Measurements from ENCODE around the gene RDH16.
"Not testable (repeated sequence)": the region's sequence is repeated elsewhere in the genome, so short reads cannot be mapped to it uniquely, and the experiment has no call there.

The RDH16 gene

DNA sequence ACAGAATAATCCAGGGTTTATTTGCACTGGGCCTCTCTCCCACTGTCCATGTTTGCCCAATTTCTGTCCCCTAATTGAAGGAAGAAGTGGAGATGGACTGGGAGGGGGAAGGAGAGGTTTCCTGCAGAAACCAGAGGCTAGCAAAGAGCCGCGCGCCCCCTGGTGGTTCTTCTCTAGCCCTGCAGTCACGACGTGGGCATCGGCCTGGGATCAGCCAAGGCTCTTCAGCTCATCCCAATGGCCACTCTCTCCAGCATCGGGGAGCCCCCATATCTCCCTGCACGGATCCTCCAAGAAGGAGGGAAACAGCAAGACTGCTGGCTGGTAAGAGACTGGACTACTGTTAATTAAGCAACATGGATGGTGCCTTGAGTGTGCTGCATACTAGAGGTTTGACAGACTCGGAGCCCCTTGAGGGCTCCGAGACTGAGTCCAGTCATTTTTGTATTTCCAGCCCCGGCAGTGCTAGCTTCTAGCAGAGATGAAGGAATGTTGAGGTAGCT, 30.2 kb upstream of the RDH16 start:
- FAIRE-seq: peak; percentile 75
- DNase-seq (ENCODE audit: insufficient read length): no peak
- TF ChIP-seq POLR2A (IDR thresholded peaks at IDR 0.05; ENCODE audit: low read depth, low read length): no peak
- TF ChIP-seq POLR2AphosphoS5 (IDR thresholded peaks at IDR 0.05; ENCODE audit: low read depth, low read length): no peak
- TF ChIP-seq TAF1 (IDR thresholded peaks at IDR 0.05; ENCODE audit: borderline replicate concordance, low read depth, low read length): no peak

DNA sequence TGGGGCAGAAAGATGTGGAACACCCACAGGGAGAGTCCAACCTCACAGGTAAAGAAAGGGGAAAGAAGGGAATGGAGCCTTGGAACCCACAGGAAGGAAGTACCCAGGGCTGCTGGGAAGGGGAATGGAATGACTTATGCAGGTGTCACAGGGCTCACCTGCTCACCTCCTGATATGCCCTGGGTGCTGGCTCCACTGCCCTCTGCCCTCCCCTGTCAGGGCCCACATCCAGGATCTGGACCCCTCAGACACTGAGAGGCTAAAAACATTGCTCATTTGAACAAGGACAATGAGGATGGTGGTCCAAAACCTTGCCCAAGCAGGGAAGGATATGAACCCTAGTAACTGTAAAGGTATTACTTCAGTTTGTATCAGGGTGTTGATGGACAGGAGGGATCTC, 29.6 kb upstream of the RDH16 start:
- FAIRE-seq (no peak), DNase-seq (ENCODE audit: insufficient read length) (no peak)
- TF ChIP-seq TAF1 (IDR thresholded peaks at IDR 0.05; ENCODE audit: borderline replicate concordance, low read depth, low read length) (no peak), POLR2A (IDR thresholded peaks at IDR 0.05; ENCODE audit: low read depth, low read length) (no peak), POLR2AphosphoS5 (IDR thresholded peaks at IDR 0.05; ENCODE audit: low read depth, low read length) (no peak)

DNA sequence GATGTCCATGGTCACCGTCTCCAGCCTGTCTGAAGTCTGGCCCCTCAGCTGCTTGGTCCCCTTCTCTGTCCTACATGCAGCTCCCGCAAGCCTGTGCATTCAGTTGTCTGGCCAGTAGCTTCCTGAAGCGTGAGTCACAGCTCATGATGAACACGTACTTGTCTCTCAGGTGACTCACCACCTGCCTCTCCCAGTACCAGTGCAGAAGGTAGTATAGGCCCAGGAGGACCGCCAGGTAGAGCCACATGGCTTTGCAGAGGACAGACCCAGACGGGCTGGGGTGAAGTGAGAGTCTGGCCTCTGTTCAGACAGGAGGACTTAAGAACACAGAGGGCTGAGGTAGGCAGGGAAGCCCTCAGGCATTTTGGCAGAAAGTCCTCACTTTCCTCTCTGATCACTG, 28.3 kb upstream of the RDH16 start:
- not testable (repeated sequence) for DNase-seq (ENCODE audit: insufficient read length)

DNA sequence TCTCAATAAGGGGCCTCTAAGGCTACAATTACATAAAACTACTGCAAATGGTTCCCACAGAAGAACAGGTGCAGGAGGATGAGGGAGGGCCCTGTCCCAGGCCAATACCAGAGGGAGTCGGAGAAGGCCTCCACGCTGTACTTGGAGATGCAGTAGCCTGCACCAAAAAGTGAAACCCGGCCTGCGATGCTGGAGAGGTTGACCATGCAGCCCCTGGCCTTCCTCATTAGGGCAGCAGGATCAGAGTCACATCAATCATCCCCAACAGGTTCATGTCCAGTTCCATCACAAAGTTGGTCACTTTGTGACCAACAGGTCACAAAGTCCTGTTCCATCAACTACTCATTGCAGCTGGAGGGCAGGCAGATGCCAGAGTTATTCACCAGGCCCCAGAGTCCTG, 26.0 kb upstream of the RDH16 start:
- FAIRE-seq (no peak), DNase-seq (ENCODE audit: insufficient read length) (no peak)
- TF ChIP-seq POLR2AphosphoS5 (IDR thresholded peaks at IDR 0.05; ENCODE audit: low read depth, low read length) (no peak), TAF1 (IDR thresholded peaks at IDR 0.05; ENCODE audit: borderline replicate concordance, low read depth, low read length) (no peak), POLR2A (IDR thresholded peaks at IDR 0.05; ENCODE audit: low read depth, low read length) (no peak)

More for the DNA sequence above, 28.3 kb upstream of the RDH16 start:
- FAIRE-seq: not testable (repeated sequence)

DNA sequence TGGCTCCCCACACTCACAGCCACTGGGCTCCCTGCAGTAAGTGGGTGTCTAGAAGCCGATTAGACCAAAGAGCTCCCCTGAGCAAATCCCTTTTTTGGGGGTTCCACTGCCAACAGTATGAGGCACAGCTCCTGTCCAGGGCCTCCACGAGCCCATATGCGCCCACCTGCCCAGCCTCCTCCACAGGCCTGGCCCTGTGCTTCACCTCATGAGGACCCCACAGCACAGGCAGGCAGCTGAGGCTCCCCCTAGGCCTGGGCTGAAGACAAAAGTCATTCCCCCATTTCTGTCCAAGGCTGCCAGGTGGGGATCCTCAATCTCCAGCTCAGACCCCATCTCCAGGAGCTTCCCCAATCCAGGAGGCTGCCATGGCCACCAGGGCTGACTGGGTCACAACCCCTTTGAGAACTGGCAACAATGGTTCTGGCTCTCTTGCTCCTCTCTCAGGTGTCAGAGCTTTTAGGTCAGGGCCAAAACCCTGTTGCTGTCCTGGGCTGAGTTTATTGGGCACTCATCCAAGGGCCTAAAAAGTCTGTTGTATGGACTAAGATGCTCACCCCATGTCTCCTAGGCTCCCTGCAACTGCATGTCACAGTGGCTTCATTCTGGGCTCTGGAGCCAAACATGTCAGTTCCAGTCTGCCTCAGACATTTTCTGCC, 25.3 kb upstream of the RDH16 start:
- not testable (repeated sequence) for FAIRE-seq; DNase-seq (ENCODE audit: insufficient read length)

DNA sequence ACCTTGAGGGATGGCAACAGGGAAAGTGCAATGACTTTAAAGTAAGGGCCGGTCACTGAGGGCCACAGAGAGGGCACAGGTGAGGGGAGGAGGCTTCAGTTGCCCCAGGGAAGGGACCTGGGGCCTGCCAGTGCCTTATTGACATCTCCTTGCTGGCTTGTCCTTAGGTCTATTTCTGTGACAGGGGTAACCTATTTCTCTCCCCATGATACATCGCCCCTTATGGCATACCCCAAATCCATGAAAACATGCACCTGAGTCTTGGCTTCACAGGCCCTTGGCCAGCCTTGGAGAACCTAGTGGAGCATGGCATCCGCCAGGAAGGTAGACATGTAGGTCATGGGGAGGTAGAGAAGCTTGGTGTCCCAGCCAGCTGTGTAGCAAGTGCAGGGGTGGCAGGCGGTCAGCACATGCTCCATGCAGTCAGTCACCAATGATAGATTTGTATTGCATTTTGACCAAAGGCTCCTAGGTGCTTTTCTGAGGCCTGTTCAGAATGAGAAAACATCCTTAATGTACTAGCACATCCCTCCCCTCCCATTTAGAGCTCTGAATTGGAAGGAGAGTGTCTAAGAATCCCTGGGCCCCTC, 23.6 kb upstream of the RDH16 start:
- no peak for TF ChIP-seq TAF1 (IDR thresholded peaks at IDR 0.05; ENCODE audit: borderline replicate concordance, low read depth, low read length)
- no peak for FAIRE-seq
- DNase-seq (ENCODE audit: insufficient read length): no peak

DNA sequence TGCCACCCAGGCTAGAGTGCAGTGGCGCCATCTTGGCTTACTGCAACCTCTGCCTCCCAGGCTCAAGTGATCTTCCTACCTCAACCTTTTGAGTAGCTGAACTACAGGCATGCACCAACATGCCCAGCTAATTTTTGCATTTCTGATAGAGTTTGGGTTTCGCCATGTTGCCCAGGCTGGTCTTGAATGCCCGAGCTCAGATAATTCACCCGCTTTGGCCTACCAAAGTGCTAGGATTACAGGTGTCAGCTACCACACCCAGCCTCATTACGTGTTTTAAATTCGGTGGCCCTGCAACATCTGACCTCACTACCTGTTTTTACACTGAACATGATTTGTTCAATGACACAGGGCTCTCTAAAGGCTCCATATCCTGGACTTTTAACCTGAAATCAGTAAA, 22.9 kb upstream of the RDH16 start:
- no peak for TF ChIP-seq POLR2A (IDR thresholded peaks at IDR 0.05; ENCODE audit: low read depth, low read length)
- no peak for TF ChIP-seq POLR2AphosphoS5 (IDR thresholded peaks at IDR 0.05; ENCODE audit: low read depth, low read length)
- no peak for TF ChIP-seq TAF1 (IDR thresholded peaks at IDR 0.05; ENCODE audit: borderline replicate concordance, low read depth, low read length)
- no peak for DNase-seq (ENCODE audit: insufficient read length)
- no peak for FAIRE-seq

DNA sequence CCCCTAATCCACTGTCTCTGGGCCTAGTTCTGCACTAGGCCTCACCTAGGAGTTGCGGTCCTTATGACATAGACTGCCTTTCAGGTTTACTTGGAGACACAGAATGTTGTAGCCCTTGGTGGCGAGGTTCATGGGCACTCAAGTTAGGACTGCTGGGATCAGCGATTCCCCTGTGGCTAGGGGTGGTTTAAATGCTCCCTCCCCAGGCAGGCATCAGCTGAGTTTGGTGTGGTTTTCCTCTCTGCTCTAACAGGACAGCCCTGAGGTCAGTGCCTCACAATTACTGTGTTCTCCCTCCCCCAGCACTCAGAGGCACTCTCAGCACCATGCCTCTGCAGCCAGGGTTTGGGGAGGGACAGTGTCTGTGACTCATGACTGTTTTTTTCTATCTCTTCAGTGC, 22.2 kb upstream of the RDH16 start:
- DNase-seq (ENCODE audit: insufficient read length) (no peak), FAIRE-seq (no peak)

DNA sequence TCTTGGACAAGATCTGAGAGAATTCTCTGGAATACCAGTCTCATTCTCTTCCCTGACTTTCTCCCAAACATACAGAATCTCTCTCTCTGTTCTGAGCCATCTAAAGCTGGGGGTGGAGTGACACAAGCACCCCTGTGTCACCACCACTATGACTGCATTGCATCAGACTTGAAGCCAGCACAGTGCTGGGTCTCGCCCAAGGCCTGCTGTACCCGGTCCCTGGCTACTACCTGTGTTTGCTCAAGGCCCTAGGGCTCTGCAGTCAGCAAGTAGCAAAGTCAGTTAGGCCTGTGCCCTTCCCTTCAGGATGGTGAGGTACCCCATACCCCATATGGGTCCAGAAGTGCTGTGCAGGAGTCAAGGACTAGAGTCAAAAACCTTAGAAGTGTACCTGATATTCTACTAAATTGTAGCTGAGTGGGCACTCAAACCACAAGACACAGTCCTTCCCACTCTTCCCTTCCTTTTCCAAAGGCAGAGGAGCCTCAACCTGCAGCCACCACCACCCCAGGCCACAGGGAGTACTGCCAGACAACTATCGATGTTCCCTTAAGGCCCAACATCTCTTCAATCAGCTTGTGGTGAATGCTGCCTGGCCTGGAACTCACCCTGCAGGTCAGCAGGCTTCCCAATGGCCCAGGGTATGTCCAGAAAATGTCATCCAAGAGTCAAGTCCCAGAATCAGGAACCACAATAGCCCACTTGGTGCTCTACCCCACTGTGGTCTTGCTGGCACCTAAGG, 21.2 kb upstream of the RDH16 start:
- DNase-seq (ENCODE audit: insufficient read length) (no peak), FAIRE-seq (no peak)
- TF ChIP-seq POLR2AphosphoS5 (IDR thresholded peaks at IDR 0.05; ENCODE audit: low read depth, low read length) (no peak), TAF1 (IDR thresholded peaks at IDR 0.05; ENCODE audit: borderline replicate concordance, low read depth, low read length) (no peak)

More for the DNA sequence above, 22.2 kb upstream of the RDH16 start:
- TF ChIP-seq POLR2AphosphoS5 (IDR thresholded peaks at IDR 0.05; ENCODE audit: low read depth, low read length) (no peak), POLR2A (IDR thresholded peaks at IDR 0.05; ENCODE audit: low read depth, low read length) (no peak), TAF1 (IDR thresholded peaks at IDR 0.05; ENCODE audit: borderline replicate concordance, low read depth, low read length) (no peak)

DNA sequence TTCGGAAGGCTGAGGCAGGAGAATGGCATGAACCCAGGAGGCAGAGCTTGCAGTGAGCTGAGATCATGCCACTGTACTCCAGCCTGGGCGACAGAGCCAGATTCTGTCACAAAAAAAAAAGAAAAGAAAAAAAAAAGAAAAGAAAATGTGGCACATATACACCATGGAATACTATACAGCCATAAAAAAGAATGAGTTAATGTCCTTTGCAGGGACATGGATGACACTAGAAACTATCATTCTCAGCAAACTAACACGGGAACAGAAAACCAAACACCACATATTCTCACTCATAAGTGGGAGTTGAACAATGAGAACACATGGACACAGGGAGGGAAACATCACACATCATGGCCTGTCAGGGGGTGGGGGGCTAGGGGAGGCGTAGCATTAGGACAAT, 20.0 kb upstream of the RDH16 start:
- DNase-seq (ENCODE audit: insufficient read length); FAIRE-seq: not testable (repeated sequence)

DNA sequence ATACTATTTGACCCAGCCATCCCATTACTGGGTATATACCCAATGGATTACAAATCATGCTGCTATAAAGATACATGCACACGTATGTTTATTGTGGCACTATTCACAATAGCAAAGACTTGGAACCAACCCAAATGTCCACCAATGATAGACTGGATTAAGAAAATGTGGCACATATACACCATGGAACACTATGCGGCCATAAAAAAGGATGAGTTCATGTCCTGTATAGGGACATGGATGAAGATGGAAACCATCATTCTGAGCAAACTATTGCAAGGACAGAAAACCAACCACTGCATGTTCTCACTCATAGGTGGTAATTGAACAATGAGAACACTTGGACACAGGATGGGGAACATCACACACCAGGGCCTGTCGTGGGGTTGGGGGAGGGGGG, 16.8 kb upstream of the RDH16 start:
- not testable (repeated sequence) for DNase-seq (ENCODE audit: insufficient read length); FAIRE-seq

DNA sequence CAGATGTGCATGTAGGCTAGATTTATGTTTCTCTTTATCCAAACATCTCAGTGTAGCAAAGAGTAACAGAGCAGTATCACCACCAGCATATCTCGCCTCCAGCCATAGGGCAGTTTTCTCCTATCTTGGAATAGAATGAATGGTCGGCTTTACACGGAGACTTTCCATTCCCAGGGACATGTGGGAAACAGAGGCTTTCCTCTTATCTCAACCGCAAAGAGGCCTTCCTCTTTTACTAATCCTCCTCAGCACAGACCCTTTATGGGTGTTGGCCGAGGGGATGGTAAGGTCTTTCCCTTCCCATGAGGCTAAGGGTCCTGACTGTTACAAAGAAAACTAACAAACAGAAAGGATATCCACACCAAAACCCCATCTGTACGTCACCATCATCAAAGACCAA, 11.5 kb upstream of the RDH16 start:
- not testable (repeated sequence) for FAIRE-seq

DNA sequence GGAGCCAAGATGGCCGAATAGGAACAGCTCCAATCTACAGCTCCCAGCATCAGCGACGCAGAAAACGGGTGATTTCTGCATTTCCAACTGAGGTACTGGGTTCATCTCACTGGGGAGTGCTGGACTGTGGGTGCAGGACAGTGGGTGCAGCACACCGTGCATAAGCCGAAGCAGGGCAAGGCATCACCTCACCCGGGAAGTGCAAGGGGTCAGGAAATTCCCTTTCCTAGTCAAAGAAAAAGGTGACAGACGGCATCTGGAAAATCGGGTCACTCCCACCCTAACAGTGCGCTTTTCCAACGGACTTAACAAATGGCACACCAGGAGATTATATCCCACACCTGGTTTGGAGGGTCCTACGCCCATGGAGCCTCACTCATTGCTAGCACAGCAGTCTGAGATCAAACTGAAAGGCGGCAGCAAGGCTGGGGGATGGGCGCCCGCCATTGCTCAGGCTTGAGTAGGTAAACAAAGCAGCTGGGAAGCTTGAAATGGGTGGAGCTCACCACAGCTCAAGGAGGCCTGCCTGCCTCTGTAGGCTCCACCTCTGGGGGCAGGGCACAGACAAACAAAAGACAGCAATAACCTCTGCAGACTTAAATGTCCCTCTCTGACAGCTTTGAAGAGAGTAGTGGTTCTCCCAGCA, 8.7 kb upstream of the RDH16 start:
- not testable (repeated sequence) for FAIRE-seq; DNase-seq (ENCODE audit: insufficient read length)

More for the DNA sequence above, 11.5 kb upstream of the RDH16 start:
- DNase-seq (ENCODE audit: insufficient read length): not testable (repeated sequence)

DNA sequence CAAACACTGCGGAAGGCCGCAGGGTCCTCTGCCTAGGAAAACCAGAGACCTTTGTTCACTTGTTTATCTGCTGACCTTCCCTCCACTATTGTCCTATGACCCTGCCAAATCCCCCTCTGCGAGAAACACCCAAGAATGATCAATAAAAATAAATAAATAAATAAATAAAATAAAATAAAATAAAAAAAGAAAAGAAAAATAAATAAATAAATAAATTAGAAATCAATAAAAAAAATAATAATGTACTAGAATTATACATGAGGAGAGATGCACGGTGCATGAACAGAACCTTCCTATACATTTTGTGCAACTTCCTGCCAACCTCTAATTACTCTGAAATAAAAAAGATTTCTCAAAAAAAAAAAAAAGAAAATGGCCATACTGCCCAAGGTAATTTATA, 7.7 kb upstream of the RDH16 start:
- FAIRE-seq: not testable (repeated sequence)

DNA sequence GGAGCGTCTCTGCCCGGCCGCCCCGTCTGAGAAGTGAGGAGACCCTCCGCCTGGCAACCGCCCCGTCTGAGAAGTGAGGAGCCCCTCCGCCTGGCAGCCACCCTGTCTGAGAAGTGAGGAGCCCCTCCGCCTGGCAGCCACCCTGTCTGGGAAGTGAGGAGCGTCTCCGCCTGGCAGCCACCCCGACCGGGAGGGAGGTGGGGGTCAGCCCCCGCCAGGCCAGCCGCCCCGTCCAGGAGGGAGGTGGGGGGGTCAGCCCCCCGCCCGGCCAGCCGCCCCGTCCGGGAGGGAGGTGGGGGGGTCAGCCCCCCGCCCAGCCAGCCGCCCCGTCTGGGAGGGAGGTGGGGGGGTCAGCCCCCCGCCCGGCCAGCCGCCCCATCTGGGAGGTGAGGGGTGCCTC, 6.1 kb upstream of the RDH16 start:
- FAIRE-seq; DNase-seq (ENCODE audit: insufficient read length): not testable (repeated sequence)

More for the DNA sequence above, 7.7 kb upstream of the RDH16 start:
- DNase-seq (ENCODE audit: insufficient read length): not testable (repeated sequence)

DNA sequence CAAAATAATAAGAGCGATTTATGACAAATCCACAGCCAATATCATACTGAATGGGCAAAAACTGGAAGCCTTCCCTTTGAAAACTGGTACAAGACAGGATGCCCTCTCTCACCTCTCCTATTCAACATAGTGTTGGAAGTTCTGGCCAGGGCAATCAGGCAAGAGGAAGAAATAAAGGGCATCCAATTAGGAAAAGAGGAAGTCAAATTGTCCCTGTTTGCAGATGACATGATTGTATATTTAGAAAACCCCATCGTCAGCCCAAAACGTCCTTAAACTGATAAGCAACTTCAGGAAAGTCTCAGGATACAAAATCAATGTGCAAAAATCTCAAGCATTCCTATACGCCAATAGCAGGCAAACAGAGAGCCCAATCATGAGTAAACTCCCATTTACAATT, 4.8 kb upstream of the RDH16 start:
- not testable (repeated sequence) for FAIRE-seq; DNase-seq (ENCODE audit: insufficient read length)
